Glomerular visceral epithelial cell (primary cell): ENCODE measurements around the gene CCDC137.

ENCODE experiments used
- DNase-seq: peaks from one replicate; pipeline ENCODE4 v3.0.0-alpha.2; 2016; ENCODE audit errors: extremely low spot score

Gene CCDC137

DNA sequence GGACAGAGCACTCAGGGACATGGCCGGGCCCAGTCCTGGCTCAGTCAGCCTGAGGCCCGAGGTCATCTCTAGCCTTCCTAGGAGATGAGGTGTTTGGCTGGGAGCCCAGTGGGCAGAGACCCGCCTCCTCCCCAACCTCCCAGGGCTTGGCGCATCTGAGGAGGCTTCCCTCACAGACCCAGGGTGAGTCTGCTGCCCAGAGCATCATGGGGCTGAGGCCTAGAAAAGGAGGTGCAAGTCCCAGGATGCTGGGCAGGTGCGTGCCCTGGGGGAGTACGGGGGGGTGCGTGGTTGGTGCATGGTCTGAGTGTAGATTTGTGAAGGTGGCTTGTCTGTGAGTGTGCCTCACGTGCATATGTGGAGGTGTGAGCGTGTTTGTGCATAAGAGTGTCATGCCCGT lies 14.8 kb upstream of the CCDC137 start:
- DNase-seq: peak; percentile 94

DNA sequence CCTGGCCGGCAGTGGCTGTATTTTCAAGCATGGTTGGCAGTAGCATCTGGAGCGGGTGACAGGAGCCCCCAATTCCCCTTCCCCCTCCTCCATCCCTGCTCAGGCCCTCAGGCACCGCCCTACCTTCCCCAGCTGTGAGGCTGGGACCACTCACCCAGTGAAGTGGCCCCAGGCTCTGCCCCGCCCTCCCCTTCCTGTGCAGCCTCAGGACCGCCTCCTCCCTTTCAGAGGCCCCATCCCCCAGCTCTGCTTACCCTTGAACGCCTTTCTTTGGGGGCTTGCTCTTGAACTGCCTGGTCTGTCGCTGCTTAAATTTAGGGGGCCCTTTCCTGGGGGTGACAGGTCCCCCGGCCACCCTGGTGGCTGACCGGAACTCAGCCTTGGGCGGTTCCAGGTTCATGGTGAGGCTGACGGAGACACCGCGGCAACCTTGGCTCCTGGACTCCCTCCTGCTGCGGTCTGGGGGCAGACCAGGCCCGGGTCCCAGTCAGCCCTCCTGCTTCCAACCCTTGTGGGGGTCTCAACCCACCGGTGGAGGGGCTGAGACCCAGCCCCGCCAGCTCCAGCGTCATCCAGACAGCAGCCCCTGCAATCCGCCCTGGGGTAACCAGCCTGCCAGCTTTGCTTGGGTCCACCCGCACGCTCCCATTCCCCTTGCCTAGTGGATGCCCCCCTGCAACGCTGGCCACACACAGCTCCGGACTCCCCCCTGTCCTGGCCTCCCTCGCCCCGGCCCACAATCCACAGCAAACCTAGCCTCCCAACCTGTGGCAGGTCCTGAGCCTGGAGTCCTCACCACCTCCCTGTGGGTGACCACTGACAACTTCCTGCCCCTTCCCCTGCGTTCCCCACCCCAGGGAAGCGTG lies 13.4 kb upstream of the CCDC137 start:
- no peak for DNase-seq

DNA sequence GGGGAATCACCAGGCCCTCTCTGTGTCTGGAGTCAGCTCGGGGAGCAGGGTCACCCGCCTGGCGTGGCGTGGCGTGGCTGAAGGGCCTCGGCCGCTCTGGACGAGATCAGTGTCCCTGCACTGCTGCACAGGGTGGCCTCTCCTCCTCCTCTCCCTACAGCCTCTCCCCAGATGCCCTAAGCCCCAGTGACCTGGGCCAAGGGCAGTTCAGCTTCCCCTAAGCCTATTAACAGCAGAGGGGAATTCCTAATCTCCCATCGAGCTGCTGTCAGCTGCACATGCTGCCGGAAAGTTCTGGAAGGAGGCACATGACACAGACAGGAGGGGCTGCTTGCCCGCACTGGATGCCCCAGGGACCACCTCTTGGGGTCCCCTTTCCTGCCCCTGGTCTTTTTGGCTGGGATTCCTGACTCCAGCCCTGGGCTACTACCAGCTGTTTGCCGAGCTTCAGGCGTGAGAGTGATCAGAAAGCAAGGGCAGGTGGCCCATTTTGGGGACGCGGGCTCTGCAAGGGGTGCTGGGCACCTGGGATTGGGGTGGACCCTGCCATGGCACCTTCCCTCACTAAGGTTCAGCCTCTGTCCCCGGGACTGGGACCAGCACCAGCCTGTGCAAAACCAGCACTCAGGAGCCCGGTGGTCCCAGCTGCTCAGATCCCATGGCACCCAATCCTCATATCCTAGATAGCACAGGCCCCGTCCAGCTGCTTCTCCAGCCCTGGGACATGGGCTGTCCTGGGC lies 11.0 kb upstream of the CCDC137 start:
- no peak for DNase-seq

DNA sequence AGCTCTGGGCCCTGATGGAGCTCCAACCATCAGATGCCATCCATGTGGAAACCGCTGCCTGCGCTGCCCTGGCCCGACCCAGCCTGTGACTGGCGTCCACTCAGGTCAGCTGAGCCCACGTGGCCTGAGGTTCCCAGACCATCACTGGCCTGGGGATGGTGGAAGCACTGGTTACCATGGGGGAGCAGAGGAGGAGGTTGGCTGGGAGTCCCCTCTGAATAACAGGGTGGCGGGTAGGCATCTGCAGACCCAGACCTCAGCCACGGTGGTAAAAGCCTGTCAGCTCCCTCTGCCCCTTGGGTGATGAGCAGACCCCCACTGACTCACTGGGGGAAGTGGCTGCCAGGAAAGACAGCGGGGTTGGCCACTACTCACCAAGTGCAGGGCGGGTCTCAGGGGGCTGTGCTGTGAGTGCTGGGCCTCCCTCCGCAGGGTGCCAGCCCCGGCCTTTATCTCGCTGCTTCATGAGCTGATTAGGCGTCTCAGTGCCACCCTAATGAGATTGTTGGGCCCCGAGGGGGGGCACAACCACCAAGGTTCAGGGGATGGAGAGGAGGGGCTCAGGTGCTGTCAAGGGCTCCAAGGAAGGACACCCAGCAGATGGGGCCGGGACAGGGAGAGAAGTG lies 10.3 kb upstream of the CCDC137 start, which contains the start of gene PDE6G:
Gene PDE6G (minus strand): TSS at position 425 of the 626 bp plus-strand sequence. CDS start 3,237 bp downstream, outside the sequence.
- DNase-seq: no peak

DNA sequence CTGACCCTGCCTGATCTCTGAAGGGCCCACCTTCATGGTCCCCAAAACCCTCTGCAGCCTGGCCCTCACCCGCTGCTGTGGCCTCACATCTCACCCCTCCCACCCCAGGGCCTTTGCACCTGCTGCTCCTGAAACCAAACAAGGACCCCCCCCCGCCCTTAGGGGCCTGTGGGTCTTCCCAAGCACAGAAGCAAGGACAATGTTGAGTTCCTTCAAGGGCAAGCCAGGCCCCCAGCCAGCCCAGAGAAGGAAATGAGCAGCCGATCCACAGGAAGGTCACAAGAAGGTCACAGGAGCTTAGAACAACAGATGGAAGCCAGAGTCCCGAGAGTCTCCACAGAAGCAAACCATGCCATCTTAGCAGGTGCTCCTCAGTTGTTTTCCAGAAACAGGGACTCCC lies 9.7 kb upstream of the CCDC137 start:
- no peak for DNase-seq

DNA sequence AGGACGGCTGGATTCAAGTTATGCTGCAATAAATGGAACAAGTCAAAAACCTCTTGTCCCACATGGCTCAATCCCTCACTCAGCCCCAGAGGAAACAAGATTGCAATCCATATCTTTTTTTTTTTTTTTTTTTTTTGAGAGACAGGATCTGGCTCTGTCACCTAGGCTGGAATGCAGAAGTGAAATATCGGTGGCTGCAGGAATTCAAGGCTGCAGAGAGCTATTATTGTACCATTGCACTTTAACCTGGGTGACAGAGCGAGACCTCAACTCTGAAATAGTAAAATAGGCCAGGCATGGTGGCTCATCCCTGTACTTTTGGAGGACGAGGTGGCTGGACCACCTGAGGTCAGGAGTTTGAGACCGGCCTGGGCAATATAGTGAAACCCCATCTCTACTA lies 7.5 kb upstream of the CCDC137 start:
- no peak for DNase-seq

DNA sequence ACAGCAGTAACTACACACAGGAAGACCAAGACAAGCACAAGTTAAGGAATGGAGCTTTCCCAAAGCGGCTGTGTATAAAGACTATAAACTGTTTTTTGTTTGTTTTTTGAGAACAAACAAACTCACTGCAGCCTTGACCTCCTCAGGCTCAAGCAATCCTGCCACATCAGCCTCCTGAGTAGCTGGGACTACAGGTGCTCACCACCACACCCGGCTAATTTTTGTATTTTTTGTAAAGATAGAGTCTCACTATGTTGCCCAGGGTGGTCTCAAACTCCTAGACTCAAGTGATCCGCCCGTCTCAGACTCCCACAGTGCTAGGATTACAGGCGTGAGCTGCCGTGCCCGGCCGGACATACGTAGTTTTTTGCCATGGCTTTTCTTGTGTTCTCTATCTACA lies 6.1 kb upstream of the CCDC137 start:
- no peak for DNase-seq

DNA sequence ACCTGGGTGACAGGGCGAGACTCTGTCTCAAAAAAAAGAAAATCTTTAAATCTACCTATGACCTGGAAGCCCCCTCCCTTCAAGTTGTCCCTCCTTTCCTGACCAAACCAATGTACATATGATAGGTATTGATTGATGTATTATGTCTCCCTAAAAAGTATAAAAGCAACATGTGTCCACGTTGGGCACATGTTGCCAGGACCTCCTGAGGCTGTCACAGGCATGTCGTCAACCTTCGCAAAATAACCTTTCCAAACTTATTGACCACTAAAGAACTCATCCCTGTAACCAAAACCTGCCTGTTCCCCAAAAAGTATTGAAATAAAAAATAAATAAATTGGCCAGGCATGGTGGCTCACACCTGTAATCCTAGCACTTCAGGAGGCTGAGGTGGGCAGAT lies 4.5 kb upstream of the CCDC137 start:
- no peak for DNase-seq

DNA sequence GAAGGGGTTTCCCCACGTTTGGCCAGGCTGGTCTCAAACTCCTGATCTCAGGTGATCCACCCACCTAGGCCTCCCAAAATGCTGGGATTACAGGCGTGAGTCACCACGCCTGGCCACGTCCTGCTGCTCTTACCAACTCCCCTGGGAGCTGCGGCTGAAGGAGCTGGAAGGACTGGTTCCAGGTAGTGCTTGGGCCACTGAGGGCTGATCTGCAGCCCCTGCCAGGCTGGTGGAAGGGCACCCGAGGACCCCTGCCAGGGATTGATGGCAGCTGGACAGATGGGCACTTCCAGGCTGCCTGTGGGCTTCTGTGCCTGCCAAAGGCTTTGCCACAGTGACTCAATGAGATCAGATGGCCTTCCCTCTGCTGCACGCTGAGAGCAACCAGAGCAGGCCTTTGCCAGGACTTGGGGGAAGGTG lies 2.5 kb upstream of the CCDC137 start:
- DNase-seq: no peak

DNA sequence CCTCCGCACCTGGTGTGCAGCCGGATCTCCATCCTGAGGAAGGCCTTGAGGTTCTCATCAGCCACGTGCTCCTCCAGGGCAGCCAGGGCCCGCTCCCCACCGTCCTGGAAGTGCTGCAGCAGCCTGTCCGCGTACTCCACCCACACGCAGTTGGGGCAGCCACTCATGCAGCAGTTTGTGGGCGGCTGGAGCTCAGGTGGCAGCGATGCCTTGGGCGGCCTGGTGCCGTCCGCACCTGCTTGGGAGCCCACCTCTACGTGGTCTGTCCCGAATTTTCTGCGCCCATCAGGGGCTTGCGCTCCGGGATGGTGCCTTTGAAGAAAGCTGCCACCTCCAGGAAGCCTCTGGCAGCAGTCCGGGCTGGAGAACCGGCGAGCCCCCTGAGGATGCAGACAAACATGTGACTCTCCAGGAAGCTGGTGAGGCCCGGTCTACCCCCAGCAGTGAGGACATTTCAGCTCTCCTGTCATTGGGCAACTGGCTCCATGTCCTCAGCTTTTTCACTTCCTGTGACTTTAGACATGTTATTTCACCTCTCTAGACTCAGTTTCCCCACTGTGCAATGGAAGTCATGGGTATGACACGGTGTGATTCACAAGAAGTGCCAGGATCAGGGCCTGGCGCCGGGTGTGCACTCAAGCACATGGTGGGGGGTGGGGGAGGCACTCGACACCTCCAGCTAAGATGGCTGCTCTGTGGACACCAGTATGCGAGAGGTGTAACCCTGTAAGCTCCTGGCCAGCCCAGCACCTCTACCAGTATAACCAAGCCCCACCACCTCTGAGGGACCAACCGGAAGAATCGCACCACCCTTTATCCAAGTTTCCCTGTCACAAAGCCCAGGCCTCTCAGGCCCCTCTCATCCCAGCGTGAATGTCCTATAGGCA lies 1.1 kb upstream of the CCDC137 start:
- no peak for DNase-seq

DNA sequence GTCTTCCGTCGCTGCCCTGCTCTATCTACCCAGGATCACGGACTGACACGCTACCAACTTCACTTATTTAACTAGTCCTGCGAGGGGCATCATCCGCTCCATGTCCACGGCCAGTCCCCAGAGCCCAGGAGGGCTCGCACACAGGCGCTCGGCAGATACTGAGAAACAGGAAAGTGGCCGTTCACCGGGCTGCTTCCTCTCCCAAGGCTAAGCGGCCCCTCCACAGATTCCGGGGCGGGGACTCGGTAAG lies 520 bp upstream of the CCDC137 start:
- DNase-seq: peak; percentile 35

DNA sequence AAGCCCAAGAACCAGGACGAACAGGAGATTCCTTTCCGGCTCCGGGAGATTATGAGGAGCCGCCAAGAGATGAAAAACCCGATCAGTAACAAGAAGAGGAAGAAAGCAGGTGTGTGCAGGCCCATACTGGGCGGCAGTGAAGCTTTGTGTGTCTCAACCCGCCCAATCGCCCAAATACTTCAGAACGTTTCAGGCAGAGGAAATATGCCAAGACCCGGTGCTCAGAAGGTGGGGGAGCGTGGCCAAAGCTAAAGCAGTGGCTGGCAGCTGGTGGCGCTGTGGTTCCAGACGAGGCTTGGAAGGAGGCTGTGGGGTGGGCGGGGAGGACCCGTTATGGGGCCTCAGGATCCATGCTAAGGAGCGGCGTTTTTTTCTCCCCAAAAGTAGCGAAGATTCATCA lies 1.2 kb downstream of the CCDC137 start:
- DNase-seq: no peak

DNA sequence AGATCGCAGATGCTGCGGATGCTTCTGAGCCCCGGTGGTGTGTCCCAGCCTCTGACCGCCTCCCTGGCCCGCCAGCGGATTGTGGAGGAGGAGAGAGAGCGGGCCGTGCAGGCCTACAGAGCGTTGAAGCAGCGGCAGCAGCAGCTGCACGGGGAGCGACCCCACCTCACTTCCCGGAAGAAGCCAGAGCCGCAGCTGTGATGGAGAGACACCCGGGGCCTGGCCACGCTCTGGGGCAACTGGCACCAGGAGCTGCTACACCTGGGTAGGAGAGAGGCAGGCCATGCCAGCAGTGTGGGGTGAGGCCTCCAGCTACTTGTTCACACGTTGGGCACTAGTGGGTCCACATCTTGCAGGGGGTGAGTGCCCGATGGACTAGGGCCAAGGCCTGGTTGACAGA lies 6.0 kb downstream of the CCDC137 start:
- no peak for DNase-seq

DNA sequence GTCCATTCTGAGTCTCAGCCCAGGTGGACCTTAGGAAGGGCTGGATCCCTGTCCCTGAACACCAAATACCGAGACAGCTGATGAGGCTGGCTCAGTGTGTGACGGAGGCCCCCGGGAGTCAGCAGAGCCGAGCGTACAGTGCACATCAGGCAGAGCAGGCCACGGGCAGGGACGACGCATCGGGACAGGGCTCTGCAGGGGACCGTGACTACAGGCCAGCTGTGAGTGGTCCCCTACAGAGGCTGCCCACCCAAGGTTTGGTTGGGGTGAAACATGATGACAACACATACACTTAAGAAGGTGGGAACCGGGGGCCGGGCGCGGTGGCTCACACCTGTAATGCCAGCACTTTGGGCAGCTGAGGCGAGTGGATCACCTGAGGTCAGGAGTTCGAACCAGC lies 6.4 kb downstream of the CCDC137 start:
- DNase-seq: no peak

DNA sequence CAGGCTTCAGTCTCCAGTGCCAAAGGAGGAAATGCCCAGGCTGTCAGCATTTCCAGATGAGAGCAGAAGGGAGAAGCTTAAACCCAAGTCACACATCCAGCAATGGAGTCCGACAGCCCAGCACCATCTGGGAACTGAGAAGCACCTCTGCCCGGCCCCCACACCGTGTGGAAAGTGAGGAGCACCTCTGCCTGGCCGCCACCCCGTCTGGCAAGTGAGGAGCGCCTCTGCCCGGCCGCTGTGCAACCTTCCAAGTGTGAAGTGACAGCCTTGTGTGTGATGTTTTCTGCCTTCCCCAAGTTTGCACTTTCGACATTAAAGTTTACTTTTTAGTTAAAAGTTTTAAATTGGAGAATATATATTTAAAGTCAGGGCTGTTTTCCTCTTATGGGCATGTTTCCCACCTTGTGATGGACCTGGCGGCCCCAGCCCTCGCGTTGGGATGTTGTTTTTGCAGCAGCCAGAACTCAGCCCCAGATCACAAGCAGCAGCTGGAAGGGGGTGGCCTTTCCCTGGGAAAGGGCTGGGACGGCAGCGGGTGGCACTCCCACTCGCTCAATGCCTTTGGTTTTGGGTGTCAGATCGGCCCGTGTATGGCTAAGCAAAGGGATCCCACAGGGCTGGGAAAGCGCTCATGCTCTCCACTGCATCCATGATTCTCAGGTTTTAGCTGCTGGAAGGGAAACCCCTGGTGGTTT lies 7.2 kb downstream of the CCDC137 start:
- DNase-seq: no peak

DNA sequence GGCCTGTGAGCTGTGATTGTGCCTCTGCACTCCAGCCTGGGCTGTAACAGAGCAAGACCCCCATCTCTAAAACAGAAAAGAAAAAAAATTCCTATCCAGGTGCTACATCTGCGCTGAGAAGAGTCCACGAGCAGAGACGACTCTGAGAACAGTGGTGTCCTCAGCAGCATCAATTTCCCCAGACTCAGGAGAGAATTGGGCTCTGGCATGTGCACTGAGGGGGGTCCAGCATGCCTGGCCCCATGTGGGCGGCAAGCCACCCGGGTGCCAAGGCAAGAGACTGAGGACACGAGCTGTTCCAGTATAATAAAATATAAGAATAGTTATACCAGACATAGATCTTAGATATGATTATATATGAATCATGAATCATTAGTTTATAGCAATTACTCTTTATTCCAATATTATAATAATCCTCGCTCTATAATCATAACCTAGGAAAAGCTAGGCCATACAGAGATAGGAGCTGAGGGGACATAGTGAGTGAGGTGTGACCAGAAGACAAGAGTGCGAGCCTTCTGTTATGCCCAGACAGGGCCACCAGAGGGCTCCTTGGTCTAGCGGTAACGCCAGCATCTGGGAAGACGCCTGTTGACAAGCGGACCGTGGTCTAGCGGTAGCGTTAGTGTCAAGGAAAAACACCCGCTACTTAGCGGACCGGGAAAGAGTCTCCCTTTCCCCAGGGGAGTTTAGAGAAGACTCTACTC lies 9.1 kb downstream of the CCDC137 start:
- peak; percentile 34 for DNase-seq

DNA sequence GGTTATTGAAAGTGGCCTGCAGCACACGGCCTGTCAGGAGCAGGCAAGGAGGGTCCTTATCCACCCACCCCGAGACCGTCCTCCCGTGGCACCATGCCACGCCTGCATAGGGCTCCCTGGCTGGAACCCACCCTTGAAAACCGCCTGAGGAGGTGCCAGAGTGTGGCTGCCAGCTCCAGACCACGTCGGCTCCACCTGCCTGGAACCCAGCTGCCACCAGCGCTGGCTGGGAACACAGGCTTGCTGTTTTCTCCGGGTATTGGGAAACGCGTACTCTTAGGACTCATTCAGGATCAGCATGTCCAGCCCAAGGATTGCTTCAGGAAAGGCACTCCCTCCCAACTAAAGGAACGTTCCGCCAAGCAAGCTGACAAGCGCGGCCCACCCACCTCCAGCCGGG lies 10.4 kb downstream of the CCDC137 start:
- no peak for DNase-seq

DNA sequence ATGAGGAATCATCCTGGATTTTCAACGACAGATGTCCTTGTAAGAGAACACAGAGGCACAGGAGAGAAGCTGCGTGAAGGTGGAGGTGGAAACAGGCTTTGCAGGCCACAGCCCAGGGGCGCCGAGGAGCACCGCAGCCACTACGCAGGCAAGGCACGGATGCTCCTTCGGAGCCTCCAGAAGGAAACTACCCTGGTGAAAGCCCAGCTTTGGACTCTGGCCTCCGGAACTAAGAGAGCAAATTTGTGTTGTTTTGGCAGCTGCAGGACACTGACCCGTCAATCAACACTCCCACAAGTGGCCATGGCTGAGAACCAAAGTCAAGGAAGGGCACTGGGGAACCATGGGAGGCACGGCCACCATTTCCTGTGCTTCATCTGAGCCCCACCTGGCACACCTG lies 13.6 kb downstream of the CCDC137 start:
- DNase-seq: no peak

DNA sequence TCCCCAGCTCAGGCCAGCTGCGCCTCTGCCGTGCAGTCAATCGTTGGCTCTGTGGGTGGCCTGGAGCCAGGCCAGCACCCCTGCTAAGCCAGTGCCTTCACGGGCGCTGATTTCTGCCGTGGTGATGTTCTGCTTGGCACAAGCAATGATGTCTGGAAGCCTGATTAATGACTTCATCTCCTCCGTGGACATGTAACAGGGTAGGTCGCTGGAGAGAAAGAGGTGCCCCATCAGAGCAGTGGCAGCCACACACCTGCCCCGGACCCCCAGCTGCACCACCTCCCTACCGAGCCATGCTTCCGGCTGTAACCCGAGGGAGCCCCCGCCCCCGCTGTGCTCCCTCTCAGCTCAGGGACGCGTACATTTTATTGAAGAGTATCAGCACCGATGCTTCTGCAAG lies 15.1 kb downstream of the CCDC137 start:
- DNase-seq: peak; percentile 98

DNA sequence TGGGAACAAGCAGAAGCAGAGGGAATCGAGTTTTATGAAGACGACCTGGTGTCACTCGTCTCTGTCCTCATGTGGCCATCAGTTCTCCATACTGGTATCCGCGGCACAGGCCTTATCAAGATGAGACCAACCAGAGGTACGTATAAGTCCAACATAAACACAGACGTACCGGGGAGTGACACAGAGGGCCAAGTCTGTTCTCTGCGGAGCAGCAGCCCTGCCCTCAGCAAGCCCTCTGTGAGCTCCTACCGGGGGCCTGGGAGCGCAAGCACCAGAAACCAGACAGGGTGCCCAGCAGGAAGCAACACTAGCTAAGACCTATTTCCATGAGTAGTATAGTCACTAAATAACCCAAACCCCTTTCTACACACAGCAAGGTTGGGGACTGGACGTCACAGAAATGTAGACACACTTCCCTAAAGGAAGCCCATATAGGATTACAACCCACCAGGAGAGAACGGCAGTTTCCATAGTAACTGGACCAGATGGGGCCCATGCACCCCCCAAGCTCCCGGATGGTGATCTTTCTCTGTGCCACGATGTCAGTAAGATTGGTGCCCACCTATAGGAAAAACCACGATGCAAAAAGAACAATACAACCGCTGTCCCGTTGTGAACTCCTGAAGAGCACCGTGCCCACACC lies 16.1 kb downstream of the CCDC137 start:
- DNase-seq: no peak
